GM13976 (cell line): ENCODE results near the gene FOXP1.

Source experiments
- DNase-seq: peaks from one replicate; pipeline ENCODE4 v3.0.0; 2012; ENCODE audit warnings: low spot score
- CTCF ChIP-seq: IDR thresholded peaks from 2 replicates; pipeline ENCODE4 v1.5.1; 2012; ENCODE audit warnings: borderline replicate concordance, mild to moderate bottlenecking; ENCODE audit not compliant: insufficient read depth; ENCODE audit errors: extremely low read depth, missing control alignments, control extremely low read depth
- in situ Hi-C: fragments of 300-500 bp; cut with MboI; formaldehyde crosslinking; loops from one replicate; pipeline ENCODE4 v1.12.0; 2022; ENCODE audit warnings: low sequenced_read_pairs, mixed read lengths, inconsistent platforms; ENCODE audit not compliant: unreplicated experiment

The FOXP1 gene

GRCh38 chr3:71077070-71077469 is 506.5 kb downstream of the FOXP1 start:
- TF ChIP-seq CTCF, result no peak
- in situ Hi-C loops, result no loop called here
- no peak for DNase-seq

- no peak for TF ChIP-seq CTCF
- in situ Hi-C loops, result no loop called here
- DNase-seq, result no peak
Observed at GRCh38 chr3:71076361-71077002, 507.0 kb downstream of the FOXP1 start.

GRCh38 chr3:71075494-71075893 is 508.0 kb downstream of the FOXP1 start:
- in situ Hi-C loops, result no loop called here
- no peak for DNase-seq
- no peak for TF ChIP-seq CTCF

- in situ Hi-C loops, result no loop called here
- TF ChIP-seq CTCF, result no peak
- no peak for DNase-seq
Observed at GRCh38 chr3:71074423-71074822, 509.1 kb downstream of the FOXP1 start.

- TF ChIP-seq CTCF, result no peak
- no peak for DNase-seq
- in situ Hi-C loops, result no loop called here
Observed at GRCh38 chr3:71072986-71073385, 510.5 kb downstream of the FOXP1 start.

- no peak for TF ChIP-seq CTCF
- DNase-seq, result no peak
- in situ Hi-C loops, result no loop called here
Observed at GRCh38 chr3:71072287-71072686, 511.2 kb downstream of the FOXP1 start.
